GM21447 (cell line): ENCODE results near the gene IL6.
A peak's percentile ranks its signal among the peaks of the same experiment; 100 is the strongest.

Source experiments
- ATAC-seq: cut with Tn5 transposase; IDR thresholded peaks from one replicate; pipeline ENCODE4 v1.9.1; 2021; ENCODE audit not compliant: unreplicated experiment

The IL6 gene

DNA sequence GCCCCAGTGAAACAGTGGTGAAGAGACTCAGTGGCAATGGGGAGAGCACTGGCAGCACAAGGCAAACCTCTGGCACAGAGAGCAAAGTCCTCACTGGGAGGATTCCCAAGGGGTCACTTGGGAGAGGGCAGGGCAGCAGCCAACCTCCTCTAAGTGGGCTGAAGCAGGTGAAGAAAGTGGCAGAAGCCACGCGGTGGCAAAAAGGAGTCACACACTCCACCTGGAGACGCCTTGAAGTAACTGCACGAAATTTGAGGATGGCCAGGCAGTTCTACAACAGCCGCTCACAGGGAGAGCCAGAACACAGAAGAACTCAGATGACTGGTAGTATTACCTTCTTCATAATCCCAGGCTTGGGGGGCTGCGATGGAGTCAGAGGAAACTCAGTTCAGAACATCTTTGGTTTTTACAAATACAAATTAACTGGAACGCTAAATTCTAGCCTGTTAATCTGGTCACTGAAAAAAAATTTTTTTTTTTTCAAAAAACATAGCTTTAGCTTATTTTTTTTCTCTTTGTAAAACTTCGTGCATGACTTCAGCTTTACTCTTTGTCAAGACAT, 574 bp upstream of the IL6 start:
- peak; percentile 60 for ATAC-seq

- no peak for ATAC-seq
Measured at GRCh38 chr7:22727714-22728035, 675 bp downstream of the IL6 start.

- no peak for ATAC-seq
Measured at GRCh38 chr7:22728401-22729029, 1.5 kb downstream of the IL6 start.

DNA sequence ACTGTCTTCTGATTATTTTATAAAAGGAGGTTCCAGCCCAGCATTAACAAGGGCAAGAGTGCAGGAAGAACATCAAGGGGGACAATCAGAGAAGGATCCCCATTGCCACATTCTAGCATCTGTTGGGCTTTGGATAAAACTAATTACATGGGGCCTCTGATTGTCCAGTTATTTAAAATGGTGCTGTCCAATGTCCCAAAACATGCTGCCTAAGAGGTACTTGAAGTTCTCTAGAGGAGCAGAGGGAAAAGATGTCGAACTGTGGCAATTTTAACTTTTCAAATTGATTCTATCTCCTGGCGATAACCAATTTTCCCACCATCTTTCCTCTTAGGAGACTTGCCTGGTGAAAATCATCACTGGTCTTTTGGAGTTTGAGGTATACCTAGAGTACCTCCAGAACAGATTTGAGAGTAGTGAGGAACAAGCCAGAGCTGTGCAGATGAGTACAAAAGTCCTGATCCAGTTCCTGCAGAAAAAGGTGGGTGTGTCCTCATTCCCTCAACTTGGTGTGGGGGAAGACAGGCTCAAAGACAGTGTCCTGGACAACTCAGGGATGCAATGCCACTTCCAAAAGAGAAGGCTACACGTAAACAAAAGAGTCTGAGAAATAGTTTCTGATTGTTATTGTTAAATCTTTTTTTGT, 2.3 kb downstream of the IL6 start:
- ATAC-seq = no peak

GRCh38 chr7:22730066-22730710, 3.2 kb downstream of the IL6 start:
- ATAC-seq = no peak

DNA sequence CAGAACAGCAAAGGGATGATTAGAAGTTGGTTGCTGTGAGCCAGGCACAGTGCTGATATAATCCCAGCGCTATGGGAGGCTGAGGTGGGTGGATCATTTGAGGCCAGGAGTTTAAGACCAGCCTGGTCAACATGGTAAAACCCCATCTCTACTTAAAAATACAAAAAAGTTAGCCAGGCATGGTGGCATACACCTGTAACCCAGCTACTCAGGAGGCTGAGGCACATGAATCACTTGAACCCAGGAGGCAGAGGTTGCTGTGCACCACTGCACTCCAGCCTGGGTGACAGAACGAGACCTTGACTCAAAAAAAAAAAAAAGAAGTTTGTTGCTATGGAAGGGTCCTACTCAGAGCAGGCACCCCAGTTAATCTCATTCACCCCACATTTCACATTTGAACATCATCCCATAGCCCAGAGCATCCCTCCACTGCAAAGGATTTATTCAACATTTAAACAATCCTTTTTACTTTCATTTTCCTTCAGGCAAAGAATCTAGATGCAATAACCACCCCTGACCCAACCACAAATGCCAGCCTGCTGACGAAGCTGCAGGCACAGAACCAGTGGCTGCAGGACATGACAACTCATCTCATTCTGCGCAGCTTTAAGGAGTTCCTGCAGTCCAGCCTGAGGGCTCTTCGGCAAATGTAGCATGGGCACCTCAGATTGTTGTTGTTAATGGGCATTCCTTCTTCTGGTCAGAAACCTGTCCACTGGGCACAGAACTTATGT, 4.1 kb downstream of the IL6 start:
- ATAC-seq = no peak

GRCh38 chr7:22731766-22732165, 4.8 kb downstream of the IL6 start:
- no peak for ATAC-seq

DNA sequence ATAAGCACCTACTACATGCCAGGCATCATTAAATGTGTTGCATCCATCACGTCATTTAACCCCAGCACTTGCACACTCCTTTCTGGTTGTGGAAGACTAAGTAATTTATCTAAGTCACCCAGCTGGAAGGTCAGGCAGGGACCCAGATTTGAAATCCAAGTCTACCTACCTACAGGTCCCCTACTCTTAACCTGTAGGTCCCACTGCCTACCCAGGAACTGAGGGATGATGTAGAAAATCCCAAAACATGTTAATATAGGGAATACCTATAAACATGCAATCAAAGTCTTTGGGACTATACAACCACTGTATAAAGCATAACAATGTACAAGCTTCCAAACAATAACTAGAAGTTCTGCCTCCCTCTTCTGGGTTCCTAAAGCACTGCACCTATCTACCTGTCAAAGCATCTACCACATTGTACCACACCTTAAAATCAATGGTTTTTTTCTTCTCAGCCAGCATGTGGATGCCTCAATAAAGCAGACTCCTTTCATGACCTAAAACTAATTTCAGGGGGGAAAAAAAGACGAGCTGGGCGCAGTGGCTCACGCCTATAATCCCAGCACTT, 5.6 kb downstream of the IL6 start:
- ATAC-seq = no peak

GRCh38 chr7:22733761-22734160, 6.8 kb downstream of the IL6 start:
- ATAC-seq = no peak

DNA sequence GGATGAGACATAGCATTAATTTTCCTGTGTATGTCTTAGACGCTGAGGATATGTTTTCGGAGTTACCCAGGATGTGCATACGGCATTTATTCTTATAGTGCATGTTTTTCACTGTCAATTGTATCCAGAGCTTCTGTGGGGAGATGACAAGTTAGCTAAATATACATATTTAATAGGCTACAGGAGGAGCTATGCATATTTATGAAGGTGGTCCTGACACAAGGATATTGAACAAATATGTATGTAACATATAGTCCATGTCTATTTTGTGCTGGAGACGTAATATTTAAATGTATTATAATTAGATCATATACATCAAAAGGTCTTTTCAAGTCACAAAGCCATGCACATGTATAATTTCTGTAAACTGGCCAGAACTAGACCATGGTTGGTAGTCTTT, 16.0 kb downstream of the IL6 start:
- no peak for ATAC-seq

DNA sequence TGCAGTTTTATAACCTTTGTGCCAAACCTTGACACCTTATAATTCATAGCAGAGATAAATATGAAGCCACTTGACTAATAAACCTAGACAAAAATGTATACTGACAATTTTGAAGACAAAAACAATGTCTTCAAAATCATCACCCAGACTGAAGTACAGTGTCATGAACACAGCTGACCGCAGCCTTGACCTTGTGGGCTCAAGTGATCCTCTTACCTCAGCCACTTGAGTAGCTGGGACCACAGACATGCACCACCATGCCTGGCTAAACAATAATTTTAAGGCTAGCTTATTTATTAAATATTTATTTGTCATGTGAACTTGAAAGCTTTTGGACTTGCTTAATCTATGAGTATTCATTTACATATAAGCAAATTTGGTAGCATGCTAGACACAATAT, 24.3 kb downstream of the IL6 start:
- no peak for ATAC-seq

- ATAC-seq = no peak
Measured at GRCh38 chr7:22757338-22757994, 30.5 kb downstream of the IL6 start.

GRCh38 chr7:22758576-22758975, 31.6 kb downstream of the IL6 start:
- ATAC-seq = no peak

DNA sequence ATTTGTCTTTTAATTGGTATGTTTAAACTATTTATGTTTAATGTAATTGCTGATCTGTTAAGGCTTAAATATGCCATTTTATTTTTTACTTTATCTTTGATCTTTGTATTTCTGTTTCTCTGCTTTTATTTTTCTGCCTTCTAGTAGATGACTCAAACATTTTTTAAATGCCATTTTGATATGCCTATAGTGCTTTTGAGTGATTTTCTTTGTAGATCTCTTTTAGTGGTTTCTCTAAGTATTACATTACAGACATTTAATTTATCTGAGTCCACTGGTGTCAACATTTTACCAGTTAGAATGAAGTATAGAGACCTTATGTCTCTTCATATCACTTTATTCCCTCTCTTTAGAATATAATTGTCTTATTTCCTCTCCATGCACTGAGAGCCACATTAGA, 32.7 kb downstream of the IL6 start:
- no peak for ATAC-seq

DNA sequence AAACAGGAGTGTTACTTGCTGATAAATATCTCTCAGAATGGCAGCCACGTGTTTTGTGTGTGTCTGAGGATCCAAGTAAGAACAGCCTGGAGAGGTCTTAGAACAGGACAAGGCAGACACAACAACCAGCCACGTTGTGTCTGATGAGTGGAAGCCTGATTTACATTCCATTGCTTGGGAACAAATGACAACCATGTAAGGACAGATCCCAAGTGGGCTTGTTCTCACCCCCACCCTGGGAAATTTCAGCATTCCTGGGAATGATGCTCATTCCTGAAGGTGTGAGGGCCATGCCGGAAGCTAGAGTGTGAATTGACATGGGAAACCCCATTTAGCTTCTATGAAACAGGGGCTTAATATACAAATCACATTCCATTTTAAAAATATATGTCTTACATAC, 35.9 kb downstream of the IL6 start:
- no peak for ATAC-seq

DNA sequence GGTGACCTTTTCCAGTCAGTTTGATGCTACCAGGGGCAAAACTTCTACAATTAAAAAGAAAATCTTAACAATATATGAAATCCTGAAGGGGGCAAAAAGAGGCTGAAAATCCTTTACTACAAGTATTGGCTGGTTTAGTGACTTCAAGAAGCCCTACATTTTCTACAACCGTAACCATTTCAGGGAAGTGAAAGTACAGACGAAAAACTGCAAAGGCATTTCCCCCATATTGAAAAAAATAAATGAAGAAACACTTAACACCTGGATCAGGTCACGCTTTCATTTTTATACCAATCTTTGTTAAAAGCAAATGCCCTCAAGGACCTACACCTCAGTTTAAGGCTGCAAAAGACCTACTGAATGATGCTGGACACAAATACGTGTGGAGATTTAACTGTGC, 38.6 kb downstream of the IL6 start:
- ATAC-seq = peak; percentile 80

DNA sequence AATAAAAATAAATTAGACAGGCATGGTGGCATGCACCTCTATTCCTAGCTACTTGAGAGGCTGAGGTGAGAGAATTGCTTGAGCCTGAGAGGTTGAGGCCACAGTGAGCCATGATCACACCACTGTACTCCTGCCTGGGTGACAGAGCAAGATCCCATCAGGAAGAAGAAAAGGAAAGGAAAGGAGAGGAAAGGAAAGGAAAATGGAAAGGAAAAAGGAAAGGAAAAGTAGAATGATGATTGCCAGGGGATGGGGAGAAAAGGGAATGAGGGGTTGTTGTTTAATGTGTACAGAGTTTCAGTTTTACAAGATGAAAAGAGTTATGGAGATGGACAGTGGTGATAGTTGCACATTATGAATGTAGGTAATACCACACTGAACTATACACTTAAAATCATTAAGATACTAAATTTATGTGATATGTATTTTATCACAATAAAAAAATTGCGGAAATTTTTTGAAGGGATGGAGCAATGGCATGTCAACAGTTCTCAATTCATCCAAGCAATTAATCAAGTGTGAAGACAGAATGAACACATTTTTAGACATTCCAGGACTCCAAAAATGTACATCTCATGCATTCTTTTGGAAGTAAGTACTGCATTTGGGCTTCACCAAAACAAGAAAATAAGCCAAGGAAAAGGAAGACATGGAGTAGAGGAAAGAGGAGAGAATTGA, 44.3 kb downstream of the IL6 start:
- no peak for ATAC-seq

DNA sequence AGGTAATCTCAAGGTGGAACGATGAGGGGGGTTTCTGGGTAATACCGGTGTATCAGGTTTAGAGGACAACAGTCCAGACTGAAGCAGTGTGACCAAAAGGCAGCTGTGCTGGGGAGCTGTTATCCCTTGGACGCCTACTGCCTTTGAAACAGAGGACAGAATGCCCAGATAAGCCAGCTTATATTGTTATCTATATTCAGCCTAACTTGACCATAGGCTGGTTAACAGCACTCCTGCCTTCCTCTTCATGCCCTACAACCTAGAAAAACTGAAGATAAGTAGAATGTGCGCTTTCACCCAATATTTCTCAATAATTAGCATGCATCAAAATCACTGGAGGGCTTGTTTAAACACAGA, 44.9 kb downstream of the IL6 start:
- ATAC-seq = no peak

- ATAC-seq = no peak
Measured at GRCh38 chr7:22772885-22773284, 45.9 kb downstream of the IL6 start.

DNA sequence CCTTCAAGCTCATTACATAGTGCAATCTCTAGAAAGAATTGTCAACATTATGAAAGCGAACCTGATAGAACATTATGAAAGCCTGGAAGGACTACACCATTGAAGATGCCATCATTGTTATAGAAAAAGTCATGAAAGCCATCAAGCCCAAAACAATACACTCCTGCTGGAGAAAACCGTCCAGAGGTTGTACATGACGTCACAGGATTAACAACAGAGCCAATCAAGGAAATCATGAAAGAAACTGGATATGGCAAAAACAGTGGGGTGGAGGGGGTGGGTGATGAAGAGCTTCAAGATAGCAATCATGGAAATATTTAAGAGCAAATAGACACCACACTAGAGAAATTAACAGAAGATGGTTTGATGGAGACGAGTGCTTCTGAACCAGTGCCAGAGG, 50.0 kb downstream of the IL6 start:
- no peak for ATAC-seq
